Neural cell (in vitro differentiated cells): ENCODE data around the gene BET1L.

ENCODE experiments used
- CTCF ChIP-seq: fragments of 450-650 bp; IDR thresholded peaks from 2 replicates; pipeline ENCODE4 v1.5.1; 2014; ENCODE audit warnings: antibody characterized with exemption, mild to moderate bottlenecking, moderate library complexity; ENCODE audit not compliant: poor library complexity, severe bottlenecking
- EP300 ChIP-seq: fragments of 450-650 bp; conservative IDR thresholded peaks from 2 replicates; pipeline ENCODE4 v1.6.1; 2014; ENCODE audit warnings: antibody characterized with exemption, mild to moderate bottlenecking, moderate library complexity; ENCODE audit not compliant: poor library complexity, severe bottlenecking
- EZH2 ChIP-seq: fragments of 200-600, 300-800 bp; shearing (Covaris generic), sonication (generic); IDR thresholded peaks from 2 replicates; pipeline ENCODE4 v1.6.1; 2014; ENCODE audit warnings: antibody characterized with exemption, low read length, borderline replicate concordance, mild to moderate bottlenecking; ENCODE audit not compliant: insufficient read depth, poor library complexity, severe bottlenecking
- MXI1 ChIP-seq: fragments of 450-650 bp; conservative IDR thresholded peaks from 2 replicates; pipeline ENCODE4 v1.6.1; 2014; ENCODE audit warnings: antibody characterized with exemption, mild to moderate bottlenecking; ENCODE audit not compliant: poor library complexity, severe bottlenecking
- POLR2AphosphoS5 ChIP-seq: IDR thresholded peaks from 2 replicates; pipeline ENCODE4 v1.6.1; 2012
- RAD21 ChIP-seq: fragments of 450-650 bp; conservative IDR thresholded peaks from 2 replicates; pipeline ENCODE4 v1.6.1; 2014; ENCODE audit warnings: antibody characterized with exemption, mild to moderate bottlenecking, moderate library complexity
- REST ChIP-seq: IDR thresholded peaks from 2 replicates; pipeline ENCODE4 v1.6.1; 2012; ENCODE audit warnings: borderline replicate concordance
- SMC3 ChIP-seq: fragments of 450-650 bp; conservative IDR thresholded peaks from 2 replicates; pipeline ENCODE4 v1.6.1; 2014; ENCODE audit warnings: antibody characterized with exemption, mild to moderate bottlenecking, moderate library complexity; ENCODE audit not compliant: poor library complexity
- TAF1 ChIP-seq: IDR thresholded peaks from 2 replicates; pipeline ENCODE4 v1.6.1; 2012; ENCODE audit warnings: low read depth

- TF ChIP-seq RAD21 (no peak), CTCF (no peak), TAF1 (no peak), REST (no peak), EZH2 (no peak), SMC3 (no peak), EP300 (no peak), POLR2AphosphoS5 (no peak), MXI1 (no peak)
These were observed 4.5 kb upstream of the BET1L start for GRCh38 chr11:211741-212140.
